Hepatocyte (in vitro differentiated cells): ENCODE data around the gene KRT83.

Experiments
- EZH2 ChIP-seq: fragments of 200-600 bp; sonication (generic); IDR thresholded peaks from 2 replicates; pipeline ENCODE4 v1.6.1; 2016; ENCODE audit warnings: antibody characterized with exemption, mild to moderate bottlenecking, borderline replicate concordance
- TF ChIP-seq, protein P1 (sequence below): fragments of 200-600 bp; sonication (generic); IDR thresholded peaks from 2 replicates; pipeline ENCODE4 v1.5.1; 2016; ENCODE audit warnings: antibody characterized with exemption, mild to moderate bottlenecking; ENCODE audit not compliant: poor library complexity

DNA sequence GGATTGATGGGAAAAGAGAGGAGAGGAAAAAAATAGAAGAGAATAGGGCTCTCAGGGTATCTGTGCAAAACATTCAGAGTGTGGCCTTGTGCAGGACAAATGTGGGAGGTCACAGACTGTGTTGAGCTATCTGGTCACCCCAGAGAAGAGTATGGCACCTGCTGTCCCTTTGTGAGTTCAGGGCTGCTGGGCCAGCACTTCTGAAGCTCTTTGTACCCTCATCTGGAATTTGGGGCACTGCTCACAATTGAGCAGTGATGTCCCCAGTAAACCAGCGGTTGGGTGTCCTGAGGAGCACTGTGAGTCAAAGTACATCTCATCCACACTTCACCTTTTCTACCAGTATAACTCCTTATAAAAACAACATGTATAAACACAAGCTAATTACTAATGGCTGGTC lies 27.3 kb downstream of the KRT83 start:
- TF ChIP-seq, protein P1, sequence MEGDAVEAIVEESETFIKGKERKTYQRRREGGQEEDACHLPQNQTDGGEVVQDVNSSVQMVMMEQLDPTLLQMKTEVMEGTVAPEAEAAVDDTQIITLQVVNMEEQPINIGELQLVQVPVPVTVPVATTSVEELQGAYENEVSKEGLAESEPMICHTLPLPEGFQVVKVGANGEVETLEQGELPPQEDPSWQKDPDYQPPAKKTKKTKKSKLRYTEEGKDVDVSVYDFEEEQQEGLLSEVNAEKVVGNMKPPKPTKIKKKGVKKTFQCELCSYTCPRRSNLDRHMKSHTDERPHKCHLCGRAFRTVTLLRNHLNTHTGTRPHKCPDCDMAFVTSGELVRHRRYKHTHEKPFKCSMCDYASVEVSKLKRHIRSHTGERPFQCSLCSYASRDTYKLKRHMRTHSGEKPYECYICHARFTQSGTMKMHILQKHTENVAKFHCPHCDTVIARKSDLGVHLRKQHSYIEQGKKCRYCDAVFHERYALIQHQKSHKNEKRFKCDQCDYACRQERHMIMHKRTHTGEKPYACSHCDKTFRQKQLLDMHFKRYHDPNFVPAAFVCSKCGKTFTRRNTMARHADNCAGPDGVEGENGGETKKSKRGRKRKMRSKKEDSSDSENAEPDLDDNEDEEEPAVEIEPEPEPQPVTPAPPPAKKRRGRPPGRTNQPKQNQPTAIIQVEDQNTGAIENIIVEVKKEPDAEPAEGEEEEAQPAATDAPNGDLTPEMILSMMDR = no peak
- no peak for TF ChIP-seq EZH2
